HepG2 (cell line): ENCODE results near the gene CHKB. TPM values are rescaled to one million over a fixed set of nuclear protein-coding genes. Genes with fewer than 3 reads are reported as not detected.
A peak's percentile ranks its signal among the peaks of the same experiment; 100 is the strongest.

Experiments
- CC2D1A ChIP-seq: sonication (generic); formaldehyde crosslinking; IDR thresholded peaks from 2 replicates; pipeline ENCODE4 v1.8.1; 2023; ENCODE audit warnings: mild to moderate bottlenecking, missing genetic modification reagents
- CEBPB ChIP-seq: IDR thresholded peaks from 2 replicates; pipeline ENCODE4 v1.6.1; 2011; ENCODE audit warnings: low read depth, low read length, improper control_type of control experiment, borderline replicate concordance
- FOSL1 ChIP-seq: sonication (generic); formaldehyde crosslinking; IDR thresholded peaks from 2 replicates; pipeline ENCODE4 v1.9.0; 2021; ENCODE audit warnings: missing genetic modification reagents, borderline replicate concordance
- FOXC1 ChIP-seq: sonication (generic); formaldehyde crosslinking; IDR thresholded peaks from 2 replicates; pipeline ENCODE4 v1.8.0; 2022; ENCODE audit warnings: mild to moderate bottlenecking, missing genetic modification reagents, borderline replicate concordance
- MAFK ChIP-seq, 2 experiments: IDR thresholded peaks in 1 of 2; conservative IDR thresholded peaks in 1 of 2; 2 replicates each; pipeline ENCODE4 v1.6.1; 2011; ENCODE audit warnings: improper control_type of control experiment in 2 of 2, low read length in 2 of 2
- MIXL1 ChIP-seq: IDR thresholded peaks from 2 replicates; pipeline ENCODE4 v1.6.1; 2016
- NONO ChIP-seq, 2 experiments: fragments of 450-650 bp in 1 of 2; sonication (generic) in 1 of 2; formaldehyde crosslinking in 1 of 2; IDR thresholded peaks in 1 of 2; conservative IDR thresholded peaks in 1 of 2; 2 replicates each; pipeline versions ENCODE4 v1.6.1 to v1.8.0; 2017 to 2022; ENCODE audit warnings: mild to moderate bottlenecking in 1 of 2, missing genetic modification reagents in 1 of 2, moderate library complexity in 1 of 2
- NR1H2 ChIP-seq: sonication (generic); formaldehyde crosslinking; IDR thresholded peaks from 2 replicates; pipeline ENCODE4 v1.8.1; 2022; ENCODE audit warnings: low read depth, missing genetic modification reagents, borderline replicate concordance
- PAF1 ChIP-seq: IDR thresholded peaks from 2 replicates; pipeline ENCODE4 v1.6.1; 2016; ENCODE audit warnings: missing genetic modification reagents, missing compliant biosample characterization
- PHF8 ChIP-seq: sonication (generic); formaldehyde crosslinking; IDR thresholded peaks from 2 replicates; pipeline ENCODE4 v1.5.0; 2020; ENCODE audit warnings: missing genetic modification reagents
- RARG ChIP-seq: sonication (generic); formaldehyde crosslinking; IDR thresholded peaks from 2 replicates; pipeline ENCODE4 v1.4.0; 2020; ENCODE audit warnings: low read depth, mild to moderate bottlenecking, missing genetic modification reagents
- SALL2 ChIP-seq: sonication (generic); formaldehyde crosslinking; IDR thresholded peaks from 2 replicates; pipeline ENCODE4 v1.8.1; 2023; ENCODE audit warnings: mild to moderate bottlenecking, missing genetic modification reagents, inconsistent platforms
- SCMH1 ChIP-seq: sonication (generic); formaldehyde crosslinking; IDR thresholded peaks from 2 replicates; pipeline ENCODE4 v1.9.0; 2021; ENCODE audit warnings: missing genetic modification reagents, mild to moderate bottlenecking, borderline replicate concordance
- ZBTB8A ChIP-seq: sonication (generic); formaldehyde crosslinking; IDR thresholded peaks from 2 replicates; pipeline ENCODE4 v1.4.0; 2020; ENCODE audit warnings: mild to moderate bottlenecking, low read depth, missing genetic modification reagents, borderline replicate concordance
- ZFY ChIP-seq: sonication (generic); formaldehyde crosslinking; IDR thresholded peaks from 2 replicates; pipeline ENCODE4 v1.4.0; 2020; ENCODE audit warnings: missing genetic modification reagents
- ZNF557 ChIP-seq: sonication (generic); formaldehyde crosslinking; IDR thresholded peaks from 2 replicates; pipeline ENCODE4 v1.4.0; 2020; ENCODE audit warnings: missing genetic modification reagents
- polyA plus RNA-seq, 8 experiments: library from polyadenylated mRNA; depleted of rRNA in 3 of 8; stranded (reverse) in 7 of 8; unstranded in 1 of 8; fragments of >200 nt; fragmentation: Illumina TruSeq in 4 of 8; extraction: Trizol in 4 of 8; gene quantifications; 2 replicates each; pipeline versions ENCODE4 v1.2.1 to v1.2.3, GENCODE V29; 2011 to 2016; ENCODE audit warnings: low read depth in 4 of 8, missing spikeins in 1 of 8, mixed read lengths in 1 of 8; ENCODE audit not compliant: insufficient read depth in 1 of 8
- total RNA-seq, 5 experiments: library from RNA; depleted of rRNA; stranded (reverse); fragments of >200 nt; fragmentation: Illumina TruSeq; extraction: Trizol; gene quantifications; 2 replicates each; pipeline ENCODE4 v1.2.3, GENCODE V29; 2016; ENCODE audit warnings: low read depth in 1 of 5
- TF ChIP-seq, protein P1 (sequence below): sonication (generic); formaldehyde crosslinking; IDR thresholded peaks from 2 replicates; pipeline ENCODE4 v1.4.0; 2020; ENCODE audit warnings: missing genetic modification reagents
- TF ChIP-seq, protein P2 (sequence below), 2 experiments: sonication (generic) in 1 of 2; formaldehyde crosslinking in 1 of 2; IDR thresholded peaks; 2 replicates each; pipeline versions ENCODE4 v1.5.1 to v1.6.1; 2011 to 2020; ENCODE audit warnings: borderline replicate concordance in 1 of 2, low read depth in 1 of 2, low read length in 1 of 2, mild to moderate bottlenecking in 1 of 2, missing genetic modification reagents in 1 of 2, moderate library complexity in 1 of 2
- TF ChIP-seq, protein P3 (sequence below): sonication (generic); formaldehyde crosslinking; IDR thresholded peaks from 2 replicates; pipeline ENCODE4 v1.4.0; 2020; ENCODE audit warnings: mild to moderate bottlenecking, missing genetic modification reagents

CHKB gene
- total and polyA plus RNA-seq, 2 of the 13 experiments (the other 11 are each of a cell fraction or from before 2014, with no cell fraction given): 24.5 to 42.7 TPM

DNA sequence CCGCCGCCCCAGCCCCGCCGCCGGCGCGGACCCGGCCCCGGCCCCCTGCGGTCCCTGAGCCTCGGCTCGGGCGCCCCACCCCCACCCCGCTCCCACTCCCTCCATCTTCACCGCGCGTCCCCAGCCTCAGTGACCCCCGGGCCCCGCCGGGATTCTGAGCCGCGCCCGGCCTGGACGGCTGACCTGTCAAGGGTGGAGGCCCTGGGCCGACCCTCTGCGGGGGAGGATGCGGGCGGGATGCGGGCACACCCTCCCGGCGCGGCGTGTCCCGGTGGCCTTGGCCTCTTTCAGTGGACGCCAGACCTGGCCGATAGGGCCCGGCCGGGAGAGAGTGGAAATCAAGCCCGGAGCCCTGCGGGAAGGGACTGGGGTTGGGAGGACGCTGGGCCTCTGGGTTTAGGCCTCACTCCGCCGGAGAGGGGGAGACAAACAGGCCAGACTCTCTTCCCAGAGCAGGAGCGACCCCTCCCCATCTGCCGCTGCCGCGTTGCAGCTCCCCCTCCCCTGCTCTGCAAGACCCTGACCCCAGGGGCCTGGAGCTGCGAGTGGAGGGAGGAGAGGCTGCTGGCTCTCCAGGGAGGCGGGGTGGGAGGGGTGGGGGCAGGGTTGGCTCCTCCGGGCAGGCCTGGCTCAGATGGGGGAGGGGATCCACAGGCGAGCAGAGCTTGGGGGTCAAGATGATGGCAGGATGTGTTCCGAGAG is 18.5 kb upstream of the CHKB start (continued):
- TF ChIP-seq, protein P1, sequence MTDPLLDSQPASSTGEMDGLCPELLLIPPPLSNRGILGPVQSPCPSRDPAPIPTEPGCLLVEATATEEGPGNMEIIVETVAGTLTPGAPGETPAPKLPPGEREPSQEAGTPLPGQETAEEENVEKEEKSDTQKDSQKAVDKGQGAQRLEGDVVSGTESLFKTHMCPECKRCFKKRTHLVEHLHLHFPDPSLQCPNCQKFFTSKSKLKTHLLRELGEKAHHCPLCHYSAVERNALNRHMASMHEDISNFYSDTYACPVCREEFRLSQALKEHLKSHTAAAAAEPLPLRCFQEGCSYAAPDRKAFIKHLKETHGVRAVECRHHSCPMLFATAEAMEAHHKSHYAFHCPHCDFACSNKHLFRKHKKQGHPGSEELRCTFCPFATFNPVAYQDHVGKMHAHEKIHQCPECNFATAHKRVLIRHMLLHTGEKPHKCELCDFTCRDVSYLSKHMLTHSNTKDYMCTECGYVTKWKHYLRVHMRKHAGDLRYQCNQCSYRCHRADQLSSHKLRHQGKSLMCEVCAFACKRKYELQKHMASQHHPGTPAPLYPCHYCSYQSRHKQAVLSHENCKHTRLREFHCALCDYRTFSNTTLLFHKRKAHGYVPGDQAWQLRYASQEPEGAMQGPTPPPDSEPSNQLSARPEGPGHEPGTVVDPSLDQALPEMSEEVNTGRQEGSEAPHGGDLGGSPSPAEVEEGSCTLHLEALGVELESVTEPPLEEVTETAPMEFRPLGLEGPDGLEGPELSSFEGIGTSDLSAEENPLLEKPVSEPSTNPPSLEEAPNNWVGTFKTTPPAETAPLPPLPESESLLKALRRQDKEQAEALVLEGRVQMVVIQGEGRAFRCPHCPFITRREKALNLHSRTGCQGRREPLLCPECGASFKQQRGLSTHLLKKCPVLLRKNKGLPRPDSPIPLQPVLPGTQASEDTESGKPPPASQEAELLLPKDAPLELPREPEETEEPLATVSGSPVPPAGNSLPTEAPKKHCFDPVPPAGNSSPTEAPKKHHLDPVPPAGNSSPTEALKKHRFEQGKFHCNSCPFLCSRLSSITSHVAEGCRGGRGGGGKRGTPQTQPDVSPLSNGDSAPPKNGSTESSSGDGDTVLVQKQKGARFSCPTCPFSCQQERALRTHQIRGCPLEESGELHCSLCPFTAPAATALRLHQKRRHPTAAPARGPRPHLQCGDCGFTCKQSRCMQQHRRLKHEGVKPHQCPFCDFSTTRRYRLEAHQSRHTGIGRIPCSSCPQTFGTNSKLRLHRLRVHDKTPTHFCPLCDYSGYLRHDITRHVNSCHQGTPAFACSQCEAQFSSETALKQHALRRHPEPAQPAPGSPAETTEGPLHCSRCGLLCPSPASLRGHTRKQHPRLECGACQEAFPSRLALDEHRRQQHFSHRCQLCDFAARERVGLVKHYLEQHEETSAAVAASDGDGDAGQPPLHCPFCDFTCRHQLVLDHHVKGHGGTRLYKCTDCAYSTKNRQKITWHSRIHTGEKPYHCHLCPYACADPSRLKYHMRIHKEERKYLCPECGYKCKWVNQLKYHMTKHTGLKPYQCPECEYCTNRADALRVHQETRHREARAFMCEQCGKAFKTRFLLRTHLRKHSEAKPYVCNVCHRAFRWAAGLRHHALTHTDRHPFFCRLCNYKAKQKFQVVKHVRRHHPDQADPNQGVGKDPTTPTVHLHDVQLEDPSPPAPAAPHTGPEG (CRISPR knock-in tag): no peak
- TF ChIP-seq MAFK (conservative IDR thresholded peaks at IDR 0.05 in 1 of 2, IDR thresholded peaks at IDR 0.05 in 1 of 2; ENCODE audit: low read length in 2 of 2): no peak
- no peak for TF ChIP-seq CC2D1A (CRISPR knock-in tag)
- TF ChIP-seq ZNF557 (CRISPR knock-in tag): no peak
- TF ChIP-seq NR1H2 (CRISPR knock-in tag): no peak
- no peak for TF ChIP-seq SCMH1 (CRISPR knock-in tag)
- TF ChIP-seq ZFY: peak; percentile 55
- no peak for TF ChIP-seq NONO (IDR thresholded peaks at IDR 0.05)
- TF ChIP-seq NONO (CRISPR knock-in tag; conservative IDR thresholded peaks at IDR 0.05): 0 out of 2 replicates have a peak, but pooled peaks have one; percentile 28
- TF ChIP-seq ZBTB8A (CRISPR knock-in tag): no peak
- no peak for TF ChIP-seq SALL2
- no peak for TF ChIP-seq FOXC1 (CRISPR knock-in tag)
- 0 out of 2 replicates have a peak, but pooled peaks have one; percentile 23 for TF ChIP-seq PHF8
- TF ChIP-seq FOSL1: no peak
- no peak for TF ChIP-seq PAF1 (CRISPR knock-in tag)
- TF ChIP-seq RARG: no peak
- no peak for TF ChIP-seq MIXL1 (CRISPR knock-in tag)
- TF ChIP-seq CEBPB: no peak
- TF ChIP-seq, protein P2, sequence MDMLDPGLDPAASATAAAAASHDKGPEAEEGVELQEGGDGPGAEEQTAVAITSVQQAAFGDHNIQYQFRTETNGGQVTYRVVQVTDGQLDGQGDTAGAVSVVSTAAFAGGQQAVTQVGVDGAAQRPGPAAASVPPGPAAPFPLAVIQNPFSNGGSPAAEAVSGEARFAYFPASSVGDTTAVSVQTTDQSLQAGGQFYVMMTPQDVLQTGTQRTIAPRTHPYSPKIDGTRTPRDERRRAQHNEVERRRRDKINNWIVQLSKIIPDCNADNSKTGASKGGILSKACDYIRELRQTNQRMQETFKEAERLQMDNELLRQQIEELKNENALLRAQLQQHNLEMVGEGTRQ (IDR thresholded peaks at IDR 0.05; ENCODE audit: low read depth, low read length): no peak
- TF ChIP-seq, protein P2 (CRISPR knock-in tag; IDR thresholded peaks at IDR 0.05; ENCODE audit: borderline replicate concordance): no peak
- TF ChIP-seq, protein P3, sequence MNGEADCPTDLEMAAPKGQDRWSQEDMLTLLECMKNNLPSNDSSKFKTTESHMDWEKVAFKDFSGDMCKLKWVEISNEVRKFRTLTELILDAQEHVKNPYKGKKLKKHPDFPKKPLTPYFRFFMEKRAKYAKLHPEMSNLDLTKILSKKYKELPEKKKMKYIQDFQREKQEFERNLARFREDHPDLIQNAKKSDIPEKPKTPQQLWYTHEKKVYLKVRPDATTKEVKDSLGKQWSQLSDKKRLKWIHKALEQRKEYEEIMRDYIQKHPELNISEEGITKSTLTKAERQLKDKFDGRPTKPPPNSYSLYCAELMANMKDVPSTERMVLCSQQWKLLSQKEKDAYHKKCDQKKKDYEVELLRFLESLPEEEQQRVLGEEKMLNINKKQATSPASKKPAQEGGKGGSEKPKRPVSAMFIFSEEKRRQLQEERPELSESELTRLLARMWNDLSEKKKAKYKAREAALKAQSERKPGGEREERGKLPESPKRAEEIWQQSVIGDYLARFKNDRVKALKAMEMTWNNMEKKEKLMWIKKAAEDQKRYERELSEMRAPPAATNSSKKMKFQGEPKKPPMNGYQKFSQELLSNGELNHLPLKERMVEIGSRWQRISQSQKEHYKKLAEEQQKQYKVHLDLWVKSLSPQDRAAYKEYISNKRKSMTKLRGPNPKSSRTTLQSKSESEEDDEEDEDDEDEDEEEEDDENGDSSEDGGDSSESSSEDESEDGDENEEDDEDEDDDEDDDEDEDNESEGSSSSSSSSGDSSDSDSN: peak; percentile 60; the same call in 1 of the 2 replicates
